GM19193 (cell line): Measurements from ENCODE around the gene CFAP300.

Experiments
- POLR2A ChIP-seq: IDR thresholded peaks from 4 replicates; pipeline ENCODE4 v1.6.1; 2011; ENCODE audit not compliant: insufficient read depth, insufficient read length; ENCODE audit errors: extremely low read depth

The CFAP300 gene

GRCh38 chr11:102047305-102047924 is at the start of gene CFAP300:
CFAP300 (plus strand) TSS chr11:102047437; CDS start chr11:102047471, 34 bp downstream.
- no peak for TF ChIP-seq POLR2A

GRCh38 chr11:102001657-102002338 is 45.4 kb upstream of the CFAP300 start:
- no peak for TF ChIP-seq POLR2A

GRCh38 chr11:102004220-102004619 is 43.0 kb upstream of the CFAP300 start:
- TF ChIP-seq POLR2A: no peak

GRCh38 chr11:102005306-102005705 is 41.9 kb upstream of the CFAP300 start:
- TF ChIP-seq POLR2A: no peak

GRCh38 chr11:102006835-102007566 is 40.2 kb upstream of the CFAP300 start:
- TF ChIP-seq POLR2A: no peak

GRCh38 chr11:102007567-102008437 is 39.4 kb upstream of the CFAP300 start:
- no peak for TF ChIP-seq POLR2A

GRCh38 chr11:102010776-102011494 is 36.3 kb upstream of the CFAP300 start:
- no peak for TF ChIP-seq POLR2A

GRCh38 chr11:102012946-102013345 is 34.3 kb upstream of the CFAP300 start:
- TF ChIP-seq POLR2A: no peak

GRCh38 chr11:102014756-102015155 is 32.5 kb upstream of the CFAP300 start:
- no peak for TF ChIP-seq POLR2A

- TF ChIP-seq POLR2A: no peak
These were observed 30.2 kb upstream of the CFAP300 start for GRCh38 chr11:102017026-102017425.

GRCh38 chr11:102026217-102026616 is 21.0 kb upstream of the CFAP300 start:
- TF ChIP-seq POLR2A: no peak

- no peak for TF ChIP-seq POLR2A
These were observed 20.3 kb upstream of the CFAP300 start for GRCh38 chr11:102026959-102027358.

GRCh38 chr11:102036757-102037156 is 10.5 kb upstream of the CFAP300 start:
- TF ChIP-seq POLR2A: no peak

- no peak for TF ChIP-seq POLR2A
These were observed 396 bp upstream of the CFAP300 start for GRCh38 chr11:102046841-102047240.

- no peak for TF ChIP-seq POLR2A
These were observed 3.8 kb downstream of the CFAP300 start for GRCh38 chr11:102050927-102051575.

- no peak for TF ChIP-seq POLR2A
These were observed 14.0 kb downstream of the CFAP300 start for GRCh38 chr11:102061276-102061675.
